WTC11 (cell line): ENCODE data around the gene SLC38A10. TPM values are rescaled to one million over a fixed set of nuclear protein-coding genes. Genes with fewer than 3 reads are reported as not detected.

ENCODE experiments used
- ATAC-seq: fragments of 200-7000 bp; cut with Tn5 transposase; 2 replicates; pipeline ENCODE4 v1.10.0; 2021; ENCODE audit warnings: mild to moderate bottlenecking, moderate library complexity
- Bru-seq: library from RNA; stranded (reverse); fragments of 400-500 nt; gene quantifications from one replicate; lab custom pipeline; 2021; lab: Mats Ljungman, UMichigan
- CTCF ChIA-PET: fragments of 300-600 bp; sonication (Branson Sonifier 250); formaldehyde crosslinking; loops from one replicate; lab custom pipeline; 2021; ENCODE audit warnings: antibody characterized with exemption; lab: Charles Lee
- POLR2A ChIA-PET: fragments of 350-600 bp; sonication (Branson Sonifier 250); formaldehyde crosslinking; loops from one replicate; lab custom pipeline; 2021; ENCODE audit warnings: antibody characterized with exemption; lab: Charles Lee
- DNase-seq: peaks from one replicate; pipeline ENCODE4 v3.0.0; 2021; ENCODE audit warnings: low spot score
- H3K27ac Mint-ChIP-seq: 2 replicates; pipeline ENCODE4 v1.8.0; 2021; ENCODE audit warnings: mixed read lengths
- H3K27me3 Mint-ChIP-seq: 2 replicates; pipeline ENCODE4 v1.8.0; 2021; ENCODE audit warnings: low read depth, mild to moderate bottlenecking, moderate library complexity, mixed read lengths
- H3K36me3 Mint-ChIP-seq: 2 replicates; pipeline ENCODE4 v1.8.0; 2021; ENCODE audit warnings: mixed read lengths
- H3K4me1 Mint-ChIP-seq: 2 replicates; pipeline ENCODE4 v1.8.0; 2022; ENCODE audit warnings: mixed read lengths
- H3K4me3 Mint-ChIP-seq: 2 replicates; pipeline ENCODE4 v1.8.0; 2021; ENCODE audit warnings: mild to moderate bottlenecking, moderate library complexity, mixed read lengths
- H3K9me3 Mint-ChIP-seq: 2 replicates; pipeline ENCODE4 v1.8.0; 2021; ENCODE audit warnings: mixed read lengths
- ATF3 ChIP-seq: sonication (generic); formaldehyde crosslinking; conservative IDR thresholded peaks from 2 replicates; pipeline ENCODE4 v1.8.1; 2022; ENCODE audit warnings: mild to moderate bottlenecking, missing genetic modification reagents
- CREM ChIP-seq: sonication (generic); formaldehyde crosslinking; IDR thresholded peaks from 2 replicates; pipeline ENCODE4 v1.8.1; 2022; ENCODE audit warnings: mild to moderate bottlenecking, missing genetic modification reagents, moderate library complexity
- E2F5 ChIP-seq: sonication (generic); formaldehyde crosslinking; IDR thresholded peaks from 2 replicates; pipeline ENCODE4 v1.8.1; 2022; ENCODE audit warnings: mild to moderate bottlenecking, moderate library complexity, missing genetic modification reagents
- ESRRA ChIP-seq: sonication (generic); formaldehyde crosslinking; IDR thresholded peaks from 2 replicates; pipeline ENCODE4 v1.8.1; 2022; ENCODE audit warnings: mild to moderate bottlenecking, missing genetic modification reagents, borderline replicate concordance
- ETV6 ChIP-seq: sonication (generic); formaldehyde crosslinking; IDR thresholded peaks from 2 replicates; pipeline ENCODE4 v1.8.1; 2022; ENCODE audit warnings: mild to moderate bottlenecking, missing genetic modification reagents
- FOXK1 ChIP-seq: sonication (generic); formaldehyde crosslinking; IDR thresholded peaks from 2 replicates; pipeline ENCODE4 v1.8.0; 2022; ENCODE audit warnings: mild to moderate bottlenecking, moderate library complexity, missing genetic modification reagents
- FOXP1 ChIP-seq: sonication (generic); formaldehyde crosslinking; IDR thresholded peaks from 2 replicates; pipeline ENCODE4 v1.8.0; 2022; ENCODE audit warnings: missing genetic modification reagents, mild to moderate bottlenecking, moderate library complexity, borderline replicate concordance
- GABPB1 ChIP-seq: sonication (generic); formaldehyde crosslinking; IDR thresholded peaks from 2 replicates; pipeline ENCODE4 v1.8.1; 2023; ENCODE audit warnings: mild to moderate bottlenecking, missing genetic modification reagents
- HMGXB4 ChIP-seq: sonication (generic); formaldehyde crosslinking; IDR thresholded peaks from 2 replicates; pipeline ENCODE4 v1.8.1; 2023; ENCODE audit warnings: mild to moderate bottlenecking, moderate library complexity, missing genetic modification reagents
- MLX ChIP-seq: sonication (generic); formaldehyde crosslinking; IDR thresholded peaks from 2 replicates; pipeline ENCODE4 v1.8.1; 2023; ENCODE audit warnings: mild to moderate bottlenecking, missing genetic modification reagents, moderate library complexity
- NFYB ChIP-seq: sonication (generic); formaldehyde crosslinking; conservative IDR thresholded peaks from 2 replicates; pipeline ENCODE4 v1.8.0; 2022; ENCODE audit warnings: low read depth, missing genetic modification reagents
- RELA ChIP-seq: sonication (generic); formaldehyde crosslinking; IDR thresholded peaks from 2 replicates; pipeline ENCODE4 v1.8.1; 2022; ENCODE audit warnings: missing genetic modification reagents, mild to moderate bottlenecking, borderline replicate concordance
- RORB ChIP-seq: fragments of 250-450 bp; sonication (Bioruptor Pico); IDR thresholded peaks from 2 replicates; pipeline ENCODE4 v1.9.0; 2021; ENCODE audit warnings: mild to moderate bottlenecking
- TCF7 ChIP-seq: sonication (generic); formaldehyde crosslinking; IDR thresholded peaks from 2 replicates; pipeline ENCODE4 v1.8.0; 2022; ENCODE audit warnings: mild to moderate bottlenecking, low read depth, missing genetic modification reagents, moderate library complexity
- TP53 ChIP-seq: sonication (generic); formaldehyde crosslinking; IDR thresholded peaks from 2 replicates; pipeline ENCODE4 v1.8.1; 2023; ENCODE audit warnings: mild to moderate bottlenecking, missing genetic modification reagents
- USF1 ChIP-seq: sonication (generic); formaldehyde crosslinking; IDR thresholded peaks from 2 replicates; pipeline ENCODE4 v1.8.0; 2022; ENCODE audit warnings: mild to moderate bottlenecking, missing genetic modification reagents
- USF2 ChIP-seq: sonication (generic); formaldehyde crosslinking; IDR thresholded peaks from 2 replicates; pipeline ENCODE4 v1.8.1; 2023; ENCODE audit warnings: mild to moderate bottlenecking, missing genetic modification reagents, moderate library complexity
- ZNF138 ChIP-seq: sonication (generic); formaldehyde crosslinking; conservative IDR thresholded peaks from 2 replicates; pipeline ENCODE4 v1.8.1; 2022; ENCODE audit warnings: mild to moderate bottlenecking, moderate library complexity, missing genetic modification reagents
- ZNF219 ChIP-seq: sonication (generic); formaldehyde crosslinking; IDR thresholded peaks from 2 replicates; pipeline ENCODE4 v1.8.0; 2023; ENCODE audit warnings: missing genetic modification reagents, mild to moderate bottlenecking, borderline replicate concordance
- ZNF232 ChIP-seq: sonication (generic); formaldehyde crosslinking; IDR thresholded peaks from 2 replicates; pipeline ENCODE4 v1.8.0; 2022; ENCODE audit warnings: mild to moderate bottlenecking, missing genetic modification reagents
- ZNF425 ChIP-seq: fragments of 250-450 bp; sonication (Bioruptor Pico); conservative IDR thresholded peaks from 2 replicates; pipeline ENCODE4 v1.9.0; 2021; ENCODE audit warnings: mild to moderate bottlenecking
- ZNF512 ChIP-seq: sonication (generic); formaldehyde crosslinking; IDR thresholded peaks from 2 replicates; pipeline ENCODE4 v1.8.1; 2022; ENCODE audit warnings: missing genetic modification reagents, borderline replicate concordance
- ZSCAN18 ChIP-seq: fragments of 250-450 bp; sonication (Bioruptor Pico); IDR thresholded peaks from 2 replicates; pipeline ENCODE4 v2.1.2; 2022; ENCODE audit warnings: mild to moderate bottlenecking, moderate library complexity
- long read RNA-seq, 3 experiments: library from RNA in 1 of 3; library from capped mRNA in 1 of 3; library from polyadenylated mRNA in 1 of 3; unstranded in 2 of 3; stranded (forward) in 1 of 3; transcript quantifications; one replicate each; pipeline ENCODE4 v2.0.0, GENCODE V29; 2021
- total RNA-seq: library from RNA; stranded (reverse); gene quantifications from 3 replicates; pipeline ENCODE4 v1.2.3, GENCODE V29; 2021

SLC38A10 gene
- total RNA-seq (47.0 to 62.4 TPM (median 53.9 TPM) in 3 replicates), Bru-seq, nascent RNA (percentile 59 among the genes with signal in this experiment)
- long read RNA-seq, experiment 1, full-length matches to known transcripts, result 89 of 202 reads
- long read RNA-seq, experiment 1, partial matches to known transcripts, result 58 of 202 reads
- long read RNA-seq, experiment 1, other reads (novel, unspliced or antisense), result 55 of 202 reads
- long read RNA-seq, experiment 2, full-length matches to known transcripts, result 3 of 32 reads
- long read RNA-seq, experiment 2, partial matches to known transcripts, result 11 of 32 reads
- long read RNA-seq, experiment 2, other reads (novel, unspliced or antisense), result 18 of 32 reads
- long read RNA-seq, experiment 3, partial matches to known transcripts, result 1 of 2 reads
- long read RNA-seq, experiment 3, other reads (novel, unspliced or antisense), result 0 of 2 reads

- peak; percentile 79 for ATAC-seq
- CTCF ChIA-PET, result interaction anchor here (0.7 to 2.2 kb wide), 12 partner anchors 8 to 243 kb away, joined by 3 to 8 read pairs (median 4); partner anchors contain the start of gene BAHCC1
- peaks cover 2% of the 10 kb centered on the region; the same call in 1 of the 2 replicates for H3K36me3 Mint-ChIP-seq
- POLR2A ChIA-PET, result interaction anchor here (1.1 kb wide), 1 partner anchor 100 kb away, joined by 3 read pairs; the partner anchor contains the start of gene BAHCC1
- H3K4me1 Mint-ChIP-seq, result peaks cover 16% of the 10 kb centered on the region
- H3K27ac Mint-ChIP-seq, result peak within 1 kb of the TSS; percentile 76
- peak within 1 kb of the TSS; percentile 88 for H3K4me3 Mint-ChIP-seq
- DNase-seq, result peak; percentile 85
- no peaks in the 10 kb centered on the region for H3K27me3 Mint-ChIP-seq
- H3K9me3 Mint-ChIP-seq, result no peaks in the 10 kb centered on the region
- TF ChIP-seq FOXP1 (CRISPR knock-in tag) (no peak), ZNF425 (CRISPR knock-in tag) (no peak), E2F5 (CRISPR knock-in tag) (0 out of 2 replicates have a peak, but pooled peaks have one; percentile 50), ESRRA (CRISPR knock-in tag) (no peak), ETV6 (CRISPR knock-in tag) (peak; percentile 79; the same call in 1 of the 2 replicates), ATF3 (CRISPR knock-in tag) (no peak), FOXK1 (0 out of 2 replicates have a peak, but pooled peaks have one; percentile 30), USF1 (CRISPR knock-in tag) (0 out of 2 replicates have a peak, but pooled peaks have one; percentile 30), CREM (CRISPR knock-in tag) (peak; percentile 75; the same call in 1 of the 2 replicates), ZSCAN18 (CRISPR knock-in tag) (no peak), RORB (CRISPR knock-in tag) (no peak), GABPB1 (CRISPR knock-in tag) (peak; percentile 63), TCF7 (CRISPR knock-in tag) (no peak), TP53 (CRISPR knock-in tag) (0 out of 2 replicates have a peak, but pooled peaks have one; percentile 59), ZNF232 (peak; percentile 30; the same call in 1 of the 2 replicates), USF2 (peak; percentile 28; the same call in 1 of the 2 replicates), HMGXB4 (CRISPR knock-in tag) (peak; percentile 26; the same call in 1 of the 2 replicates), ZNF138 (no peak; the same call in 1 of the 2 replicates), MLX (CRISPR knock-in tag) (no peak), RELA (CRISPR knock-in tag) (no peak), ZNF512 (no peak), NFYB (CRISPR knock-in tag) (peak; percentile 71), ZNF219 (CRISPR knock-in tag) (no peak)
Measured at GRCh38 chr17:81295031-81295675, at the start of gene SLC38A10. SLC38A10 (minus strand) TSS chr17:81295307; CDS start chr17:81294921, 386 bp downstream.
